ENCODE measurements around the gene DOCK4. TPM values are rescaled to one million over a fixed set of nuclear protein-coding genes. Genes with fewer than 3 reads are reported as not detected.

Gene DOCK4
- total and polyA plus RNA-seq, 10 of the 15 experiments (the other 5 are each of a cell fraction or from before 2014, with no cell fraction given): 0.03 to 0.73 (median 0.38) TPM

- POLR2A ChIA-PET: no interaction called here
- CTCF ChIA-PET: interaction anchor here (2.0 kb wide), 1 partner anchor 13 kb away, joined by 9 read pairs; no protein-coding TSS in a partner anchor
- Histone ChIP-seq H2AFZ (ENCODE audit: control insufficient read depth, low read depth, low read length) (no peak overlapping the region), H4K20me1 (ENCODE audit: control insufficient read depth, insufficient read depth) (no peaks in the 10 kb centered on the region), H3K27me3 (replicated peaks in 1 of 2; ENCODE audit: control insufficient read depth in 2 of 2, insufficient read depth in 2 of 2, low read length in 1 of 2) (no peaks in the 10 kb centered on the region), H3K27ac (ENCODE audit: control insufficient read depth, insufficient read depth) (no peak overlapping the region), H3K4me3 (no peak overlapping the region), H3K4me1 (ENCODE audit: control insufficient read depth, insufficient read depth, low read length) (no peaks in the 10 kb centered on the region), H3K9ac (ENCODE audit: control insufficient read depth, insufficient read depth, low read length) (no peak overlapping the region), H3K9me3 (replicated peaks; ENCODE audit: control insufficient read depth, insufficient read depth, low read length) (no peaks in the 10 kb centered on the region), H3K4me2 (ENCODE audit: control insufficient read depth, insufficient read depth) (no peak overlapping the region), H3K36me3 (ENCODE audit: control insufficient read depth in 2 of 2, insufficient read depth in 2 of 2, low read length in 1 of 2) (no peaks in the 10 kb centered on the region), H3K79me2 (ENCODE audit: control insufficient read depth, insufficient read depth, low read length) (no peaks in the 10 kb centered on the region)
- DNase-seq (ENCODE audit: low read depth, low spot score): no peak
- intact Hi-C loops (cut with micrococcal nuclease; ENCODE audit: unreplicated experiment) (no loop called here), in situ Hi-C loops (cut with MboI) (no loop called here)
- 79% methylated on average over 5 of the region's 5 CpGs for WGBS (ENCODE audit: insufficient coverage, insufficient replicate concordance, low lambda C conversion rate, missing lambda C conversion rate)
- SMC1A ChIA-PET (ENCODE audit: uncharacterized antibody, unreplicated experiment): interaction anchor here (0.6 kb wide), 1 partner anchor 27 kb away, joined by 4 read pairs; no protein-coding TSS in a partner anchor
- ATAC-seq: peak; percentile 34; the same call in 1 of the 3 replicates
- RAD21 ChIA-PET (ENCODE audit: unreplicated experiment): no interaction called here
- BruUV-seq (replicated peaks): no TSS peak
- FAIRE-seq: no peak
- TF ChIP-seq MTA2 (IDR thresholded peaks at IDR 0.05; ENCODE audit: low read depth): no peak
- TF ChIP-seq KAT2A (conservative IDR thresholded peaks at IDR 0.05; ENCODE audit: control insufficient read depth, low read depth, low read length): no peak
- no peak for TF ChIP-seq NFYA (IDR thresholded peaks at IDR 0.05; ENCODE audit: borderline replicate concordance, low read depth, low read length)
- no peak for TF ChIP-seq WRNIP1 (IDR thresholded peaks at IDR 0.05; ENCODE audit: borderline replicate concordance, low read depth, low read length)
- no peak for TF ChIP-seq SREBF2 (IDR thresholded peaks at IDR 0.05; ENCODE audit: low read length)
- TF ChIP-seq ATF3 (IDR thresholded peaks at IDR 0.05; ENCODE audit: borderline replicate concordance, extremely low read depth, low read depth, low read length): no peak
- TF ChIP-seq NR2C1 (IDR thresholded peaks at IDR 0.05): no peak
- TF ChIP-seq SKIL (IDR thresholded peaks at IDR 0.05; ENCODE audit: low read depth, poor library complexity, severe bottlenecking): no peak
- TF ChIP-seq GATAD2B (conservative IDR thresholded peaks at IDR 0.05; ENCODE audit: low read depth): no peak
- no peak for TF ChIP-seq CUX1 (IDR thresholded peaks at IDR 0.05; ENCODE audit: insufficient replicate concordance, low read depth, low read length)
- no peak for TF ChIP-seq SREBF1 (IDR thresholded peaks at IDR 0.05; ENCODE audit: low read length)
- TF ChIP-seq EZH2 (IDR thresholded peaks at IDR 0.05; ENCODE audit: borderline replicate concordance, control insufficient read depth, low read depth, low read length): no peak
- TF ChIP-seq NFXL1 (IDR thresholded peaks at IDR 0.05; ENCODE audit: borderline replicate concordance): no peak
- TF ChIP-seq RELB (IDR thresholded peaks at IDR 0.05; ENCODE audit: low read depth): no peak
- TF ChIP-seq SP1 (IDR thresholded peaks at IDR 0.05; ENCODE audit: low read depth, low read length): no peak
These were observed 338.8 kb downstream of the DOCK4 start for GRCh38 chr7:111867348-111867931.
